Measurements from ENCODE around the gene DRAM2.

DNA sequence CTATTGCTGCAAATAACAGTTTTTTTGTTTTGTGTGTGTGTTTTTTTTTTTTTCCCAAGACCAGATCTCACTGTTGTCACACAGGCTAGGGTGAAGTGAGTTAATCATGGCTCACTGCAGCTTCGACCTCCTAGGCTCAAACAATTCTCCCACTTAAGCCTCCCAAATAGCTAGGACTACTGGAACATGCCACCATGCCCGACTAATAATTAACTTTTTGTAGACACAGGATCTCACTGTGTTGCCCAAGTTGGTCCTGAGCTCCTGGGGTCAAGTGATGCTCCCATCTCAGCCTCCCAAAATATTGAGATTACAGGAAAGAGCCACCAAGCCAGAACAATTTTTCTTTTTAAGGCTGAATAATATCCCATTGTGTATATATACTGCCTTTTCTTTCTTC is 34.9 kb downstream of the DRAM2 start:
- TF ChIP-seq, protein P1, sequence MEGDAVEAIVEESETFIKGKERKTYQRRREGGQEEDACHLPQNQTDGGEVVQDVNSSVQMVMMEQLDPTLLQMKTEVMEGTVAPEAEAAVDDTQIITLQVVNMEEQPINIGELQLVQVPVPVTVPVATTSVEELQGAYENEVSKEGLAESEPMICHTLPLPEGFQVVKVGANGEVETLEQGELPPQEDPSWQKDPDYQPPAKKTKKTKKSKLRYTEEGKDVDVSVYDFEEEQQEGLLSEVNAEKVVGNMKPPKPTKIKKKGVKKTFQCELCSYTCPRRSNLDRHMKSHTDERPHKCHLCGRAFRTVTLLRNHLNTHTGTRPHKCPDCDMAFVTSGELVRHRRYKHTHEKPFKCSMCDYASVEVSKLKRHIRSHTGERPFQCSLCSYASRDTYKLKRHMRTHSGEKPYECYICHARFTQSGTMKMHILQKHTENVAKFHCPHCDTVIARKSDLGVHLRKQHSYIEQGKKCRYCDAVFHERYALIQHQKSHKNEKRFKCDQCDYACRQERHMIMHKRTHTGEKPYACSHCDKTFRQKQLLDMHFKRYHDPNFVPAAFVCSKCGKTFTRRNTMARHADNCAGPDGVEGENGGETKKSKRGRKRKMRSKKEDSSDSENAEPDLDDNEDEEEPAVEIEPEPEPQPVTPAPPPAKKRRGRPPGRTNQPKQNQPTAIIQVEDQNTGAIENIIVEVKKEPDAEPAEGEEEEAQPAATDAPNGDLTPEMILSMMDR (IDR thresholded peaks at IDR 0.05), result no peak
- TF ChIP-seq POLR2A (IDR thresholded peaks at IDR 0.05), result no peak
